ENCODE measurements around the gene ARHGAP32. TPM values are rescaled to one million over a fixed set of nuclear protein-coding genes. Genes with fewer than 3 reads are reported as not detected.

Gene ARHGAP32
- total RNA-seq, 1 experiment from 2014 or later: 54.0 TPM

- Mint-ChIP-seq H3K36me3 (ENCODE audit: insufficient read depth, unreplicated experiment) (peaks cover 17% of the 10 kb centered on the region), H3K9me3 (ENCODE audit: unreplicated experiment) (no peaks in the 10 kb centered on the region), H3K27ac (ENCODE audit: unreplicated experiment) (no peak overlapping the region), H3K4me3 (ENCODE audit: unreplicated experiment) (no peak overlapping the region), H3K4me1 (ENCODE audit: low read depth, unreplicated experiment) (no peaks in the 10 kb centered on the region), H3K27me3 (ENCODE audit: insufficient read depth, unreplicated experiment) (peaks cover 12% of the 10 kb centered on the region)
- Histone ChIP-seq H3K4me3 (ENCODE audit: low read depth, low read length) (no peak overlapping the region), H3K9me3 (no peaks in the 10 kb centered on the region), H3K4me1 (no peaks in the 10 kb centered on the region), H3K27me3 (replicated peaks; ENCODE audit: control insufficient read depth, insufficient read depth, low read length) (no peaks in the 10 kb centered on the region), H3K36me3 (ENCODE audit: control insufficient read depth, insufficient read depth, low read length) (no peaks in the 10 kb centered on the region)
- POLR2A ChIA-PET: no interaction called here
- DNase-seq: no peak
- intact Hi-C loops (cut with micrococcal nuclease; ENCODE audit: unreplicated experiment): loop anchor here (2.0 to 5.0 kb wide), 2 partner anchors 375 to 784 kb away; no protein-coding TSS in a partner anchor
- CTCF ChIA-PET: interaction anchor here (1.2 to 8.1 kb wide), 9 partner anchors 10 to 375 kb away, joined by 3 to 223 read pairs (median 13); partner anchors contain the start of gene KCNJ5
- no TSS peak for BruUV-seq (replicated peaks)
- TF ChIP-seq CTCF (IDR thresholded peaks at IDR 0.05; ENCODE audit: insufficient read depth in 1 of 2, low read depth in 1 of 2, low read length in 1 of 2, severe bottlenecking in 1 of 2, unreplicated experiment in 1 of 2): no peak
Measured at GRCh38 chr11:128957202-128957482, 235.0 kb downstream of the ARHGAP32 start.

GRCh38 chr11:128956401-128957201 is 235.5 kb downstream of the ARHGAP32 start:
- H3K9me3 ChIP-seq: no peaks in the 10 kb centered on the region
- CTCF ChIA-PET: interaction anchor here (0.6 to 8.1 kb wide), 23 partner anchors 9 to 799 kb away, joined by 3 to 223 read pairs (median 5); partner anchors contain the start of genes KCNJ5 and TP53AIP1
- no TSS peak for BruUV-seq (replicated peaks)
- H3K36me3 ChIP-seq (ENCODE audit: control insufficient read depth, insufficient read depth, low read length): no peaks in the 10 kb centered on the region
- Mint-ChIP-seq H3K4me3 (ENCODE audit: unreplicated experiment) (no peak overlapping the region), H3K9me3 (ENCODE audit: unreplicated experiment) (no peaks in the 10 kb centered on the region), H3K27me3 (ENCODE audit: insufficient read depth, unreplicated experiment) (peaks cover 12% of the 10 kb centered on the region), H3K36me3 (ENCODE audit: insufficient read depth, unreplicated experiment) (peaks cover 17% of the 10 kb centered on the region), H3K4me1 (ENCODE audit: low read depth, unreplicated experiment) (no peaks in the 10 kb centered on the region), H3K27ac (ENCODE audit: unreplicated experiment) (no peak overlapping the region)
- H3K4me1 ChIP-seq: no peaks in the 10 kb centered on the region
- DNase-seq: peak; percentile 75 to 87
- no peaks in the 10 kb centered on the region for H3K27me3 ChIP-seq (replicated peaks; ENCODE audit: control insufficient read depth, insufficient read depth, low read length)
- H3K4me3 ChIP-seq (ENCODE audit: low read depth, low read length): no peak overlapping the region
- TF ChIP-seq CTCF (IDR thresholded peaks at IDR 0.05; ENCODE audit: insufficient read depth in 1 of 2, low read depth in 1 of 2, low read length in 1 of 2, severe bottlenecking in 1 of 2, unreplicated experiment in 1 of 2): peak; percentile 87 to 90
- POLR2A ChIA-PET: interaction anchor here (0.8 kb wide), 1 partner anchor 72 kb away, joined by 4 read pairs; no protein-coding TSS in a partner anchor
- intact Hi-C loops (cut with micrococcal nuclease; ENCODE audit: unreplicated experiment): loop anchor here (1.0 to 5.0 kb wide), 5 partner anchors 50 to 925 kb away; no protein-coding TSS in a partner anchor

GRCh38 chr11:128955636-128956035 is 236.5 kb downstream of the ARHGAP32 start:
- no peak for TF ChIP-seq CTCF (IDR thresholded peaks at IDR 0.05; ENCODE audit: insufficient read depth in 1 of 2, low read depth in 1 of 2, low read length in 1 of 2, severe bottlenecking in 1 of 2, unreplicated experiment in 1 of 2)
- DNase-seq: no peak
- Mint-ChIP-seq H3K27me3 (ENCODE audit: insufficient read depth, unreplicated experiment) (peaks cover 13% of the 10 kb centered on the region), H3K4me1 (ENCODE audit: low read depth, unreplicated experiment) (no peaks in the 10 kb centered on the region), H3K4me3 (ENCODE audit: unreplicated experiment) (no peak overlapping the region), H3K27ac (ENCODE audit: unreplicated experiment) (no peak overlapping the region), H3K36me3 (ENCODE audit: insufficient read depth, unreplicated experiment) (peaks cover 17% of the 10 kb centered on the region), H3K9me3 (ENCODE audit: unreplicated experiment) (no peaks in the 10 kb centered on the region)
- Histone ChIP-seq H3K27me3 (replicated peaks; ENCODE audit: control insufficient read depth, insufficient read depth, low read length) (no peaks in the 10 kb centered on the region), H3K9me3 (no peaks in the 10 kb centered on the region), H3K4me3 (ENCODE audit: low read depth, low read length) (no peak overlapping the region), H3K36me3 (ENCODE audit: control insufficient read depth, insufficient read depth, low read length) (no peaks in the 10 kb centered on the region), H3K4me1 (no peaks in the 10 kb centered on the region)
- no TSS peak for BruUV-seq (replicated peaks)
- CTCF ChIA-PET: interaction anchor here (1.8 to 8.1 kb wide), 3 partner anchors 8 to 70 kb away, joined by 15 to 223 read pairs (median 30); no protein-coding TSS in a partner anchor
- intact Hi-C loops (cut with micrococcal nuclease; ENCODE audit: unreplicated experiment): loop anchor here (1.0 to 5.0 kb wide), 5 partner anchors 49 to 924 kb away; no protein-coding TSS in a partner anchor
- POLR2A ChIA-PET: no interaction called here
